Esophagus squamous epithelium (tissue), 4 donors: Measurements from ENCODE around the gene COL8A1.

Source experiments
- POLR2A ChIP-seq, 4 donors: fragments of 450-650 bp; IDR thresholded peaks; one replicate each; pipeline ENCODE4 v1.6.1; 2017; ENCODE audit warnings: antibody characterized with exemption in 4 of 4, mild to moderate bottlenecking in 4 of 4, moderate library complexity in 3 of 4
- TF ChIP-seq, protein P1 (sequence below), 6 experiments: fragments of 450-650 bp in 4 of 6; fragments of 200-600 bp in 2 of 6; sonication (generic) in 2 of 6; IDR thresholded peaks; one replicate each; pipeline ENCODE4 v1.5.1; 2016 to 2019; ENCODE audit warnings: antibody characterized with exemption in 6 of 6, mild to moderate bottlenecking in 4 of 6, moderate library complexity in 4 of 6

DNA sequence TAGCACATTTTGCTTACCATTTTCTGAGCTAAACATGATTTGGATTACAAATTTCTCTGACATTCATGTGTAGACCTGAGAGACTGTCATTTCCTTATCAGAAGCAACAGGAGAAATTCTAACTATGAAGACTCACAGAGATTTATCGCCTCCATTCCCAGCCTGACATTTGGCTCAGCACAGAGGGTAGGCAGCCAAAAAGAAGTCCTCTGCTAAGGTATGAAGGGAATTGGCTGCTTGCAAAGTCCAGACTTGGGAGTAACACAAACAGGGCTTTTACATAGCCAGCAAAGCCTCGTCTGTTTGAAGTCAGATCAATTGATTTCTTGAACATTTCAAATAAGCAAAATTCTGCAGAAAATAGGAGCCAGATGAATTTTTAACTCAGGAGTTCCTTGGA is 122.2 kb downstream of the COL8A1 start:
- TF ChIP-seq POLR2A (IDR thresholded peaks at IDR 0.05), result no peak
- TF ChIP-seq, protein P1, sequence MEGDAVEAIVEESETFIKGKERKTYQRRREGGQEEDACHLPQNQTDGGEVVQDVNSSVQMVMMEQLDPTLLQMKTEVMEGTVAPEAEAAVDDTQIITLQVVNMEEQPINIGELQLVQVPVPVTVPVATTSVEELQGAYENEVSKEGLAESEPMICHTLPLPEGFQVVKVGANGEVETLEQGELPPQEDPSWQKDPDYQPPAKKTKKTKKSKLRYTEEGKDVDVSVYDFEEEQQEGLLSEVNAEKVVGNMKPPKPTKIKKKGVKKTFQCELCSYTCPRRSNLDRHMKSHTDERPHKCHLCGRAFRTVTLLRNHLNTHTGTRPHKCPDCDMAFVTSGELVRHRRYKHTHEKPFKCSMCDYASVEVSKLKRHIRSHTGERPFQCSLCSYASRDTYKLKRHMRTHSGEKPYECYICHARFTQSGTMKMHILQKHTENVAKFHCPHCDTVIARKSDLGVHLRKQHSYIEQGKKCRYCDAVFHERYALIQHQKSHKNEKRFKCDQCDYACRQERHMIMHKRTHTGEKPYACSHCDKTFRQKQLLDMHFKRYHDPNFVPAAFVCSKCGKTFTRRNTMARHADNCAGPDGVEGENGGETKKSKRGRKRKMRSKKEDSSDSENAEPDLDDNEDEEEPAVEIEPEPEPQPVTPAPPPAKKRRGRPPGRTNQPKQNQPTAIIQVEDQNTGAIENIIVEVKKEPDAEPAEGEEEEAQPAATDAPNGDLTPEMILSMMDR (IDR thresholded peaks at IDR 0.05), result no peak
